OCI-LY1 (cell line): Measurements from ENCODE around the gene KLHL4.
"Not testable (repeated sequence)": the region's sequence is repeated elsewhere in the genome, so short reads cannot be mapped to it uniquely, and the experiment has no call there.

ENCODE experiments used
- H2AFZ ChIP-seq: fragments of 200-600 bp; sonication (generic), shearing (Covaris generic); 2 replicates; pipeline ENCODE4 v1.6.0; 2014; ENCODE audit warnings: antibody characterized with exemption, mild to moderate bottlenecking, low read length
- H3F3A ChIP-seq: fragments of 200-600 bp; sonication (generic), shearing (Covaris generic); 2 replicates; pipeline ENCODE4 v1.6.0; 2014; ENCODE audit warnings: mild to moderate bottlenecking, antibody characterized with exemption, low read length, moderate library complexity; ENCODE audit not compliant: insufficient read depth
- H3K27ac ChIP-seq: fragments of 200-600 bp; sonication (generic); 2 replicates; pipeline ENCODE4 v1.5.1; 2014; ENCODE audit warnings: low read length, mixed run types, mild to moderate bottlenecking, low read depth; ENCODE audit not compliant: poor library complexity, severe bottlenecking
- H3K27me3 ChIP-seq: fragments of 200-600 bp; sonication (generic); 2 replicates; pipeline ENCODE4 v1.6.0; 2014; ENCODE audit warnings: antibody characterized with exemption, mild to moderate bottlenecking, low read length, moderate library complexity; ENCODE audit not compliant: insufficient read depth
- H3K36me3 ChIP-seq: fragments of 200-600 bp; sonication (generic); 2 replicates; pipeline ENCODE4 v1.6.1; 2014; ENCODE audit warnings: mild to moderate bottlenecking, antibody characterized with exemption, low read length, moderate library complexity, mixed read lengths; ENCODE audit not compliant: insufficient read depth
- H3K4me1 ChIP-seq: fragments of 200-600 bp; sonication (generic); 2 replicates; pipeline ENCODE4 v1.5.1; 2014; ENCODE audit warnings: mild to moderate bottlenecking, low read length, moderate library complexity; ENCODE audit not compliant: insufficient read depth, severe bottlenecking
- H3K4me2 ChIP-seq: fragments of 200-600 bp; sonication (generic), shearing (Covaris generic); 2 replicates; pipeline ENCODE4 v1.6.1; 2014; ENCODE audit warnings: low read length
- H3K4me3 ChIP-seq: fragments of 200-600 bp; sonication (generic); 2 replicates; pipeline ENCODE4 v1.5.1; 2014; ENCODE audit warnings: low read length, low read depth, mild to moderate bottlenecking, mixed read lengths; ENCODE audit not compliant: poor library complexity, severe bottlenecking
- H3K79me2 ChIP-seq: fragments of 200-600 bp; shearing (Covaris generic); 2 replicates; pipeline ENCODE4 v1.6.1; 2016; ENCODE audit warnings: mixed run types, low read length, mixed read lengths; ENCODE audit not compliant: insufficient read depth
- H3K9ac ChIP-seq: fragments of 200-600 bp; sonication (generic), shearing (Covaris generic); 2 replicates; pipeline ENCODE4 v1.6.1; 2014; ENCODE audit warnings: mild to moderate bottlenecking, low read length, mixed read lengths
- H3K9me2 ChIP-seq: fragments of 200-600 bp; sonication (generic), shearing (Covaris generic); 2 replicates; pipeline ENCODE4 v1.6.1; 2014; ENCODE audit warnings: low read depth, mild to moderate bottlenecking, low read length, mixed read lengths
- H3K9me3 ChIP-seq: fragments of 200-600 bp; shearing (Covaris generic); 2 replicates; pipeline ENCODE4 v1.6.1; 2014; ENCODE audit warnings: low read length, mixed read lengths
- H4K20me1 ChIP-seq: fragments of 200-600 bp; sonication (generic), shearing (Covaris generic); 2 replicates; pipeline ENCODE4 v1.6.0; 2016; ENCODE audit warnings: mild to moderate bottlenecking, low read length; ENCODE audit not compliant: insufficient read depth
- EZH2 ChIP-seq: fragments of 200-600 bp; sonication (generic), shearing (Covaris generic); IDR thresholded peaks from 2 replicates; pipeline ENCODE4 v1.8.0; 2017; ENCODE audit warnings: borderline replicate concordance, mixed run types, mild to moderate bottlenecking, antibody characterized with exemption, low read length, moderate library complexity, mixed read lengths
- TF ChIP-seq, protein P1 (sequence below): fragments of 200-600 bp; sonication (generic), shearing (Covaris generic); IDR thresholded peaks from 2 replicates; pipeline ENCODE4 v1.5.1; 2017; ENCODE audit warnings: mild to moderate bottlenecking, antibody characterized with exemption, low read length, moderate library complexity, mixed read lengths

KLHL4 gene, protein sequence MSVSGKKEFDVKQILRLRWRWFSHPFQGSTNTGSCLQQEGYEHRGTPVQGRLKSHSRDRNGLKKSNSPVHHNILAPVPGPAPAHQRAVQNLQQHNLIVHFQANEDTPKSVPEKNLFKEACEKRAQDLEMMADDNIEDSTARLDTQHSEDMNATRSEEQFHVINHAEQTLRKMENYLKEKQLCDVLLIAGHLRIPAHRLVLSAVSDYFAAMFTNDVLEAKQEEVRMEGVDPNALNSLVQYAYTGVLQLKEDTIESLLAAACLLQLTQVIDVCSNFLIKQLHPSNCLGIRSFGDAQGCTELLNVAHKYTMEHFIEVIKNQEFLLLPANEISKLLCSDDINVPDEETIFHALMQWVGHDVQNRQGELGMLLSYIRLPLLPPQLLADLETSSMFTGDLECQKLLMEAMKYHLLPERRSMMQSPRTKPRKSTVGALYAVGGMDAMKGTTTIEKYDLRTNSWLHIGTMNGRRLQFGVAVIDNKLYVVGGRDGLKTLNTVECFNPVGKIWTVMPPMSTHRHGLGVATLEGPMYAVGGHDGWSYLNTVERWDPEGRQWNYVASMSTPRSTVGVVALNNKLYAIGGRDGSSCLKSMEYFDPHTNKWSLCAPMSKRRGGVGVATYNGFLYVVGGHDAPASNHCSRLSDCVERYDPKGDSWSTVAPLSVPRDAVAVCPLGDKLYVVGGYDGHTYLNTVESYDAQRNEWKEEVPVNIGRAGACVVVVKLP

DNA sequence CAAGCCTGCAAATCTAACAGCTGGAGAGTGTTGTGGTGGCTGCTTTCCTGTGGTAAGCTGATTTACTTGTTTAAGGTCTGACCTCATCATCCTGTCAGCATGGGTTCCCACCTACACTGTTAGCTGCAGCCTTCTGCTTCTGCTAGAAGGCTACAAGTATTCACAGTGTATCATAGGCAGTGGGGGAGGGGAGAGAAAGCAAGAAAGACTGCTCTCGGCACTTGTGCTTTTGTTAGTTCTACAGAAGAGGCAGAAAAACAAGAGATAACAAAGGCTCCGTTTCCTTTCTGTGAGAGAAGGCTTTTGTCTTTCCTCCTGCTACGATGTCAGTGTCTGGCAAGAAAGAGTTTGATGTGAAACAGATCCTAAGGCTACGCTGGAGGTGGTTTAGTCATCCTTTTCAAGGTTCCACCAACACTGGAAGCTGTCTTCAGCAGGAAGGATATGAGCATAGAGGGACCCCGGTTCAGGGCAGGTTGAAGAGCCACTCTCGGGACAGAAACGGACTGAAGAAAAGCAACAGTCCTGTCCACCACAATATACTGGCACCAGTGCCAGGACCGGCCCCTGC, at the start of gene KLHL4:
TSS of gene KLHL4 (plus strand) at position 232 of the 571 bp plus-strand sequence. CDS start at position 324, 92 bp downstream.
- H3K27ac ChIP-seq: no peak within 1 kb of the TSS
- H3K9me3 ChIP-seq: no peaks in the 10 kb centered on the region
- no peak within 1 kb of the TSS for H3K9ac ChIP-seq
- H3K4me1 ChIP-seq: no peaks in the 10 kb centered on the region
- no peaks in the 10 kb centered on the region for H3K9me2 ChIP-seq
- H4K20me1 ChIP-seq: no peaks in the 10 kb centered on the region
- TF ChIP-seq, protein P1, sequence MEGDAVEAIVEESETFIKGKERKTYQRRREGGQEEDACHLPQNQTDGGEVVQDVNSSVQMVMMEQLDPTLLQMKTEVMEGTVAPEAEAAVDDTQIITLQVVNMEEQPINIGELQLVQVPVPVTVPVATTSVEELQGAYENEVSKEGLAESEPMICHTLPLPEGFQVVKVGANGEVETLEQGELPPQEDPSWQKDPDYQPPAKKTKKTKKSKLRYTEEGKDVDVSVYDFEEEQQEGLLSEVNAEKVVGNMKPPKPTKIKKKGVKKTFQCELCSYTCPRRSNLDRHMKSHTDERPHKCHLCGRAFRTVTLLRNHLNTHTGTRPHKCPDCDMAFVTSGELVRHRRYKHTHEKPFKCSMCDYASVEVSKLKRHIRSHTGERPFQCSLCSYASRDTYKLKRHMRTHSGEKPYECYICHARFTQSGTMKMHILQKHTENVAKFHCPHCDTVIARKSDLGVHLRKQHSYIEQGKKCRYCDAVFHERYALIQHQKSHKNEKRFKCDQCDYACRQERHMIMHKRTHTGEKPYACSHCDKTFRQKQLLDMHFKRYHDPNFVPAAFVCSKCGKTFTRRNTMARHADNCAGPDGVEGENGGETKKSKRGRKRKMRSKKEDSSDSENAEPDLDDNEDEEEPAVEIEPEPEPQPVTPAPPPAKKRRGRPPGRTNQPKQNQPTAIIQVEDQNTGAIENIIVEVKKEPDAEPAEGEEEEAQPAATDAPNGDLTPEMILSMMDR: no peak
- TF ChIP-seq EZH2: no peak
- no peak within 1 kb of the TSS for H3K4me3 ChIP-seq
- H3F3A ChIP-seq: no peaks in the 10 kb centered on the region
- H3K79me2 ChIP-seq: no peaks in the 10 kb centered on the region
- no peak within 1 kb of the TSS for H2AFZ ChIP-seq
- H3K36me3 ChIP-seq: no peaks in the 10 kb centered on the region
- H3K27me3 ChIP-seq: no peaks in the 10 kb centered on the region
- no peak within 1 kb of the TSS for H3K4me2 ChIP-seq

DNA sequence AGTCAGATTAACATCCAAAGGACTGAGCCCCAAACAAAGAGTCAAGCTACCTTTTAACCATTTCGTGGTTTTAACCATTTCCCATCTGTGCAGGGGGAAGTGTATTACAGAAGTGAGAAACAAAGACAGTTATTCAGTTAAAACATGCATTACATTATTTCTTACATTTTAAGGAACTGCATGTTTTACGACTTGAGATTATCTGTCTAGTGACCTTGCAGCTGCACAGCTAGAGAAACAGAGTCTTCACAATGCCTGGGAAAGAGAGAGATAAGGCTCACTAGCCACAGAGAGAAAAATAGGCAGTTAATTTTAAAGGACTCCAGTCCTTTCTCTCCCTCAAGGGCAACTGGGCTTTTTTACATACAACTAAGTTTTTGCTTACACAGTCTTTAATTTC, 48.7 kb upstream of the KLHL4 start:
- no peaks in the 10 kb centered on the region for H3F3A ChIP-seq
- H3K27me3 ChIP-seq: no peaks in the 10 kb centered on the region
- H3K4me1 ChIP-seq: no peaks in the 10 kb centered on the region
- H3K4me2 ChIP-seq: no peak overlapping the region
- H3K4me3 ChIP-seq: no peak overlapping the region
- H3K9me2 ChIP-seq: no peaks in the 10 kb centered on the region
- H2AFZ ChIP-seq: no peak overlapping the region
- no peak overlapping the region for H3K9ac ChIP-seq
- no peaks in the 10 kb centered on the region for H4K20me1 ChIP-seq
- H3K79me2 ChIP-seq: no peaks in the 10 kb centered on the region
- no peaks in the 10 kb centered on the region for H3K9me3 ChIP-seq
- H3K36me3 ChIP-seq: no peaks in the 10 kb centered on the region
- H3K27ac ChIP-seq: no peak overlapping the region
- TF ChIP-seq, protein P1: no peak
- no peak for TF ChIP-seq EZH2

DNA sequence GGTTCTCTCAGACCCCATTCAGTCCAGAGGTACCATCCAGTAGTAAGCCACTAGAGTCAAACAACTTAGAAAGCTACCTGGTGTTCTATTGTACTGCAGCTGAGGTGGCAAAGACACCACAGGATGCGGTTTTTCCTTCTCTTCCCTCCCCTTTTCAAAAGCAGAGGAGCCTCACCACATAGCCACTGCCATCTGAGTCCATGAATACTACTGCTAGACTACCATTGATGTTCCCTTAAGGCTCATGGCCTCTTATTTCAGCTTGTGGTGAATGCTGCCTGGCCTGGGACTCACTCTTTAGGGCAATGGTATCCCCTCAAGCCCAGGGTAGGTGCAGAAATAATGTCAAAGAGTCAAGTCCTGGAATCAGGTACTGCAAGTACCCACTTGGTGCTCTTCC, 41.8 kb upstream of the KLHL4 start:
- no peaks in the 10 kb centered on the region for H3K27me3 ChIP-seq
- no peaks in the 10 kb centered on the region for H3K9me2 ChIP-seq
- H3K4me1 ChIP-seq: no peaks in the 10 kb centered on the region
- H3K27ac ChIP-seq: no peak overlapping the region
- no peak overlapping the region for H2AFZ ChIP-seq
- no peak for TF ChIP-seq EZH2
- TF ChIP-seq, protein P1: no peak
- H4K20me1 ChIP-seq: no peaks in the 10 kb centered on the region
- H3K79me2 ChIP-seq: no peaks in the 10 kb centered on the region
- H3K9me3 ChIP-seq: no peaks in the 10 kb centered on the region
- H3F3A ChIP-seq: no peaks in the 10 kb centered on the region
- H3K36me3 ChIP-seq: no peaks in the 10 kb centered on the region
- no peak overlapping the region for H3K4me2 ChIP-seq
- no peak overlapping the region for H3K9ac ChIP-seq
- no peak overlapping the region for H3K4me3 ChIP-seq

DNA sequence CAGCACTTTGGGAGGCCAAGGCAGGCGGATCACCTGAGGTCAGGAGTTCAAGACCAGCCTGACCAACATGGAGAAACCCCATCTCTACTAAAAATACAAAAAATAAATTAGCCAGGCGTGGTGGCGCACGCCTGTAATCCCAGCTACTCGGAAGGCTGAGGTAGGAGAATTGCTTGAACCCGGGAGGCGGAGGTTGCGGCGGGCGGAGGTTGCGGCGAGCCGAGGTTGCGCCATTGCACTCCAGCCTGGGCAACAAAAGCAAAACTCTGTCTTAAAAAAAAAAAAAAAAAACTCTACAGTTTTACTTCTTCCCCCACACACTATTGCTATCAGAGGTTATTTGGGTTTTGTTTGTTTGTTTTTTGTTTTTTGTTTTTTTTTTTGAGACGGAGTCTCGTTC, 38.9 kb upstream of the KLHL4 start:
- not testable (repeated sequence) for H3K9me2 ChIP-seq, H3K4me2 ChIP-seq, H3K27ac ChIP-seq, H3K36me3 ChIP-seq, H3K9ac ChIP-seq, H3K4me1 ChIP-seq, H3K4me3 ChIP-seq, H3K79me2 ChIP-seq, H3F3A ChIP-seq, H3K27me3 ChIP-seq, H3K9me3 ChIP-seq, H2AFZ ChIP-seq, H4K20me1 ChIP-seq
